T-helper 1 cell treated with Interleukin-12 subunit alpha and Interleukin-12 subunit beta and Interleukin-4 antibody, amounts not matched to agents 30 μg/mL and 1 μg/mL, for 36 hours (primary cell): Measurements from ENCODE around the gene FRMD6.

Source experiments
- H3K27ac Mint-ChIP-seq: one replicate; pipeline ENCODE4 v1.8.0; 2021; ENCODE audit warnings: mild to moderate bottlenecking, mixed read lengths
- H3K27me3 Mint-ChIP-seq: one replicate; pipeline ENCODE4 v1.8.0; 2021; ENCODE audit warnings: low read depth, mixed read lengths
- H3K36me3 Mint-ChIP-seq: one replicate; pipeline ENCODE4 v1.8.0; 2021; ENCODE audit warnings: low read depth, mixed read lengths
- H3K4me1 Mint-ChIP-seq: one replicate; pipeline ENCODE4 v1.8.0; 2021; ENCODE audit warnings: low read depth, mixed read lengths
- H3K4me3 Mint-ChIP-seq: one replicate; pipeline ENCODE4 v1.8.0; 2021; ENCODE audit warnings: mild to moderate bottlenecking, moderate library complexity, mixed read lengths
- H3K9me3 Mint-ChIP-seq: one replicate; pipeline ENCODE4 v1.8.0; 2021; ENCODE audit warnings: mixed read lengths

Gene FRMD6

GRCh38 chr14:51780006-51780692 lies 128.4 kb downstream of the FRMD6 start:
- Mint-ChIP-seq H3K4me1 (peaks cover 7% of the 10 kb centered on the region), H3K9me3 (no peaks in the 10 kb centered on the region), H3K27ac (no peak overlapping the region), H3K4me3 (no peak overlapping the region), H3K27me3 (peaks cover 31% of the 10 kb centered on the region), H3K36me3 (no peaks in the 10 kb centered on the region)
